Endothelial cell of hepatic sinusoid (primary cell): ENCODE data around the gene METRNL.
"Not testable (repeated sequence)": the region's sequence is repeated elsewhere in the genome, so short reads cannot be mapped to it uniquely, and the experiment has no call there.

Experiments
- in situ Hi-C: cut with HindIII; loops from 2 replicates; pipeline ENCODE4 v1.10.0; 2017; ENCODE audit warnings: low sequenced_read_pairs

Gene METRNL

GRCh38 chr17:83051396-83052240 is 27.8 kb upstream of the METRNL start:
- in situ Hi-C loops = no loop called here

- in situ Hi-C loops = no loop called here
Observed at GRCh38 chr17:83052241-83052564, 27.2 kb upstream of the METRNL start.

GRCh38 chr17:83053021-83053681 is 26.3 kb upstream of the METRNL start:
- in situ Hi-C loops = no loop called here

- in situ Hi-C loops = no loop called here
Observed at GRCh38 chr17:83053739-83054451, 25.5 kb upstream of the METRNL start.

GRCh38 chr17:83054518-83055125 is 24.8 kb upstream of the METRNL start:
- in situ Hi-C loops = no loop called here

- in situ Hi-C loops = not testable (repeated sequence)
Observed at GRCh38 chr17:83055176-83055575, 24.2 kb upstream of the METRNL start.

- in situ Hi-C loops = no loop called here
Observed at GRCh38 chr17:83055911-83056582, 23.4 kb upstream of the METRNL start.

GRCh38 chr17:83056583-83057396 is 22.6 kb upstream of the METRNL start:
- in situ Hi-C loops = no loop called here

GRCh38 chr17:83057397-83057761 is 22.0 kb upstream of the METRNL start:
- in situ Hi-C loops = no loop called here

- in situ Hi-C loops = no loop called here
Observed at GRCh38 chr17:83057793-83058265, 21.6 kb upstream of the METRNL start.

- in situ Hi-C loops = no loop called here
Observed at GRCh38 chr17:83058266-83058798, 21.1 kb upstream of the METRNL start.

GRCh38 chr17:83061586-83061985 is 17.8 kb upstream of the METRNL start:
- in situ Hi-C loops = loop anchor here (5.0 kb wide), 1 partner anchor 66 kb away; no protein-coding TSS in a partner anchor

GRCh38 chr17:83062011-83062817 is 17.2 kb upstream of the METRNL start:
- in situ Hi-C loops = loop anchor here (5.0 kb wide), 1 partner anchor 65 kb away; no protein-coding TSS in a partner anchor

- in situ Hi-C loops = loop anchor here (5.0 kb wide), 1 partner anchor 64 kb away; no protein-coding TSS in a partner anchor
Observed at GRCh38 chr17:83062818-83063671, 16.4 kb upstream of the METRNL start.

- in situ Hi-C loops = loop anchor here (5.0 kb wide), 1 partner anchor 63 kb away; no protein-coding TSS in a partner anchor
Observed at GRCh38 chr17:83064021-83064731, 15.2 kb upstream of the METRNL start.

GRCh38 chr17:83064732-83065659 is 14.4 kb upstream of the METRNL start:
- in situ Hi-C loops = loop anchor here (5.0 kb wide), 1 partner anchor 62 kb away; no protein-coding TSS in a partner anchor
